GM19452 (cell line): ENCODE data around the gene RSPH9.
"Not testable (repeated sequence)": the region's sequence is repeated elsewhere in the genome, so short reads cannot be mapped to it uniquely, and the experiment has no call there.

Experiments
- ATAC-seq: cut with Tn5 transposase; IDR thresholded peaks from one replicate; pipeline ENCODE4 v1.9.1; 2021; ENCODE audit not compliant: unreplicated experiment

Gene RSPH9

DNA sequence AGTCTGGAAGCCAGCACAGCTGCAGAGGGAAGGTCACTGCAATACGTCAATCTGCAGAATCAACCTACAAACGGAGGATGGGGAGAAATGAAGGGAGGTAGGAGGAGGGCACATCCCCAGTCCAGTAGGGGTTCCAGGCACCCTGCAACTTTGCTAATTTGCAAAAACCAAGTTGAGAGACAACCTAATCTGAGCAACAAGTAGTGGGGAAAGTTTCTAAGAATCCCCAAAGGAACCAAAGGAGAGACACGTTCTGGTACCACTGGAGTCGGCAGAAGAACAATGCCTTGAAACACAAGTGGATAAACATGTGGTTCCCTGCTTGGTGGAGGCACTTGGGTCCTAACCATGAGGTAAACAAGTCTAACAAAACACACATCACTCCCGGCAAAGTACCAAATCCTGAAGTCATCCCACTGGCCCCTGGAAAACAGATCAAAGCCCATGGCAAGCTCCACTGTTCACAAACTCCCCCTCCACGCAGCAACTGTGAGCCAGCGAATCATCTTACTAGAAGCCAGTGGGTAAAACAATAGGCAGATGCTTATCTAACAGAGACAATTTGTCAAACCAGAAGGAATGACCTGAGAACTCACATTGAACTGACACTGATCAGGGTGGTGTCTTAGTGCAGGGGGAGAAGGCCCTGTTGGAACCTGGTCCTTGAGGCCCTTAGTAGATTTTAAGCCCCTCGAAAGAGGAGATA lies 38.0 kb downstream of the RSPH9 start:
- ATAC-seq = no peak

DNA sequence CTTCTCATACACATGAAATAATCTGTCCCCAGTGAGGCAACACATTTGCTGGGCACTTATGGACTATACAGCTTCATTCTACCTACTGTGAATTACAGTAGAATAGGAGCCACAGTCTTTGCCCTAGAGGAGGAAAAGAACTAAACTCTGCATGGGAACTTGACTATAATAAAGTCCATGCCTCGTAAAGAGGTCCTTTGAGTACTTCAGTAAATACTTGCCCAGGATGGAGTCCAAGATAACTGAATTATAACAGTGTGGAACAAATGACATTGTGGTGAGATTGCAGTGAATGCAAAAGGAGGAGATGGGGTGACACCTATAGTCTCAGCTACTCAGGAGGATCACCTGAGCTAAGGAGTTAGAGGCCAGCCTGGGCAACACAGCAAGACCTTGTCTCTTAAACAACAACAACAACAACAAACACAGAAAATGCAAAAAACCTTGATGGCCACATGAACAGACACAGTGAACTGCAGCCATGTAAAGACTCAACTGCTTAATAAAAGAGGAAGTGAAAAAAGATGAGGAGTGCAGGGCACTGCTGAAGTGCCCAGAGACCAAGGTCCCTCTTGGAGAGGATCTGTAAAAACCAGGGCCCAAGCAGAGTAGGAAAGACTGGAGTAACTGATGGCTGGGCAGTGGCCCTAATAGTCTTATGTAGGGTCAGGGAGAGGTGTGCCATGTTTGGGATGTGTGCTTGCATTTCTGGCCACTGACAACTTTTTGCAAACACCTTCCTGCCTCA lies 39.0 kb downstream of the RSPH9 start:
- peak; percentile 53 for ATAC-seq

DNA sequence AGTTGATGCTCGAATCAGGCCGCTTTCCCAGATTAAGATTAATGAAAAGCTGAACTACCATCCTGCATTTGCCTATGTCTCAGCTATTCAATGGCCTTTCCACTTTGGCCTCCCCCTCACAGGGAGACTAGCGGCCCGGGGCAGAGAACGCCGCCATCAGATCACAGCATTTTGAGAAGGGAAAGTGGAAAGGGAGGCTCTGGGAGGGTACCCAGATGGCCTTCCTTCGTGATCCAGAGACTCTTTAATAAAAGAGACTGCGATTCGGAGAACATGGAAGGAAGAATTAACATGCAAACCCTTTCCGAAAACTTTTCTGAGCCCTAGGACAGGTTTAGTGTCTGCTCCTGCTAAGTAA lies 42.2 kb downstream of the RSPH9 start:
- ATAC-seq = no peak

DNA sequence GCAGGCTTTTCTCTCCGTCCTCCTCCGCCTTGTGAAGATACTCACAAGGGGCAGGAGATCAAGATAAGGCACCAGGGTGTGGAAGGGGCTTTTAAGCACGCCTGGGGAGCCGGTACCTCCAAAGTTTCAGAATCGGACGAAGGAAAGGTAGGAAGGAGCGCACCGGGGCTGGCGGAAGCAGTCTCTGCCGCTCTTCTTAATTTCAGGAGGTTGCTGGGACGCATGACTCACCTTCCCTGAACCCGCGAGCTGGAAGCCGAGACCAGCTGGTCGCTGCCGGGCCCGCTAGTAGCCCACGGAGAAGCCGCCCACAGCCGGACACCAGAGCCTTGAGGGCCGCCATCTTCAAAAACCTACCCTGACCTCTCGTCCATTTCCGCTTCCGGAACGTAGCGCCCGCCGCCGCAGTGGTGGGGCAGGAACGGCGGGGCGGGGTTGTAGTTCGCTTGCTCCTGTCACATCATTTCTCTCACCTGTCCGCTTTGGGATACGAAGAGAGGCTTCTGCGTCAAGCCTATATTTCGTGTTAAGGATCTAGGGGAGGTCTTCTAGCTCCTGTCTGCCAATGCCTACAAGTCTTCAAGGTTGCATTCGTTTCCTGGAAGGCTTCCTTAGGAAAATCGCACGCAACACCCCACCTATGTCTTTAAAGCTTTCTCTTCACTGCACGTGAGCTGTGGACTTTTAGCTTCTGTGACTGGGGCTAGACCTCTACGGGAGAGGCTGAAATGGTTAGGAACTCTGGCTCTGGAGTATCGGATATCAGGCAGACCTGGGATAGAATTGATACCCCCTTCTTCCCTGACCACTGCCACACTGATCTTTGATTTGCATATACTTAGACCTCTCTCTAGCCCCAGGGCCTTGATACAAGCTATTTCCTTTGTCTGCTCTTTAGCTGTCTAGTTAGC lies 42.9 kb downstream of the RSPH9 start, which contains the start of gene MRPS18A:
TSS of gene MRPS18A (minus strand) at position 355 of the 911 bp plus-strand sequence. CDS start at position 343, 12 bp downstream.
- ATAC-seq = peak; percentile 92

DNA sequence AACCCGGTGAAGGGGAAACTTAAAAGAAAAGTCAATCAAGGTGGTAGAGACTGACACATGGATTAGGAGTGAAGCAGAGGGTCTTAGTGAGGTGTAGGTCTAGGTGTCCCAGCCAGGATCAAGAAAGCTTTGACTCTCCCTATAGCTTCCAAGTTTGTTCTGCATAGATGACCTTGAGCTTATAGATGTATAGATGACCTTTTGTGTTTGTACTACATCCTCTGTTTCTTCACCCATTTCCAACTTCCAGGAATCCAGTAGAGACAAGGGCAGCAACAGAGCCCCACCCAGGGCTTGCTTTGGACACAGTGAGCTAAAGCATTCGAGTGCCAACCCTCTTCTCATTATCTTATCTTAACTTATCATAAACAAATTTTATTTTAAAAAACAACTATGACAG lies 44.6 kb downstream of the RSPH9 start:
- no peak for ATAC-seq

DNA sequence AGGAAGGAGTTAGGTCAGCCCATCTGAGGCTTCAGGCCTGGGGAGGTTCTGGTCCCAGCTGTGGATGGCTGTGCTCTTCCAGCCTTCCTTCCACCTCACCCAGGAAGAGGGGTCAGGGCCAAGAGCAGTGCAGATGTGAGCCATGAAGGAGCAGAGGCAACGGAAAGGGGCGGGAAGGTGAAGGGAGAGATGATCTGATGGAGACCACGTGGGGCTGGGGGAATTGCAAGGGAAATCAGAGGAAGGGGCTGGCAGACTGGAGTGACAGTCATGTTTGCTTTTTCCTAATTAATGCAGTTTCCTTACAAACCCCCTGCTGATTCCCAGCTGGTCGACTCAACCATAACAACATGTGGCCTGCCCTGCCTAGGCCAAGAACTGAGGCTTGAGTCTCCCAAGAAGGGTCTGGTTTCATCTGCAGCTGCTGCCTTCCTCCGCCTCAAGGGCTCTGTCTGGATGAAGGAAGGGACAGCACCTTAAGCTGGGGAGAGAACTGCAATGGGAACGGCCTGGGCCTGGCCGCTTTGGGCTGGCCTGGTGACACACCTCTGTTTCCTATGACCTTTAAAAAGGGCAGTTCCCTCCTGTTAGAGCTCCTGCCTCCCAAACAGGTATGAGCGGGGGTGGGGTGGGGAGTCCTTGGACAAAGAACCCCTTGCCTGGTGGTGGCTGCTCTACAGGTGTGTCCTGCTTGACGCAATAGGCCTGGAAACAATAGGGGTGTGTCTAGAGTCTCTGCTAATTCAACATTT lies 50.6 kb downstream of the RSPH9 start:
- ATAC-seq = no peak

DNA sequence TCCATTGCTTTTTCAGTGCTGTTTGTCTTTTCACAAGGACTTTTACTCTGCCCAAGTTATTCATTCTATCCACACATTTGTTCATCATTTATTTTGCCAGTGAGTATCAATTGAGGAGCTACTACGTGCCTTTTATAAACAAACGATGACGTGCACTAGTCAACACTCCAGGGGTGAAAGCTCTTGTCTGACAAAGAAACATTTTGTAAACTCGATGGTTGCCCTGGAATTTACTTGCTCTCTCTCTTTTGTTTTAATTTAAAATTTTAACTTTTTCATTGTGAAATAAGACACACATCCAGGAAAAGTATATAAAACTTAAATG lies 51.1 kb downstream of the RSPH9 start:
- no peak for ATAC-seq

DNA sequence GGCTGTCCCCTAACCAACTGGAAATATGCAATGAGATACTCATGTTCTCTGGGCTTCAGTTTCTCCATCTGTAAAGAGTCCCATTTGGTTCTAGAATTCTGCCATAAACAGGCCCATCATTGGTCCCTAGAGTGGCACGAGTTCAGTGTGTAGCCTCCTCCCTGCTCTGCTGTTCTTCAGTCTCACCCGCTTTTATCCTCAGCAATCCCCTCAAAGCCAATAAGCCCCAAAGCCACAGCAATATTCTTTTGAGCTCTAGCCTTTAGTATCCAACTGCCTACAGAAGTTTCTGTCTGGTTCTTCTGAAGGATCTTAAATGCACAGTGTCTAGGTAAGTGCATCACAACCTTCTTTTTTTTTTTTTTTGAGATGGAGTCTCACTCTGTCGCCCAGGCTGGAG lies 52.6 kb downstream of the RSPH9 start:
- no peak for ATAC-seq

DNA sequence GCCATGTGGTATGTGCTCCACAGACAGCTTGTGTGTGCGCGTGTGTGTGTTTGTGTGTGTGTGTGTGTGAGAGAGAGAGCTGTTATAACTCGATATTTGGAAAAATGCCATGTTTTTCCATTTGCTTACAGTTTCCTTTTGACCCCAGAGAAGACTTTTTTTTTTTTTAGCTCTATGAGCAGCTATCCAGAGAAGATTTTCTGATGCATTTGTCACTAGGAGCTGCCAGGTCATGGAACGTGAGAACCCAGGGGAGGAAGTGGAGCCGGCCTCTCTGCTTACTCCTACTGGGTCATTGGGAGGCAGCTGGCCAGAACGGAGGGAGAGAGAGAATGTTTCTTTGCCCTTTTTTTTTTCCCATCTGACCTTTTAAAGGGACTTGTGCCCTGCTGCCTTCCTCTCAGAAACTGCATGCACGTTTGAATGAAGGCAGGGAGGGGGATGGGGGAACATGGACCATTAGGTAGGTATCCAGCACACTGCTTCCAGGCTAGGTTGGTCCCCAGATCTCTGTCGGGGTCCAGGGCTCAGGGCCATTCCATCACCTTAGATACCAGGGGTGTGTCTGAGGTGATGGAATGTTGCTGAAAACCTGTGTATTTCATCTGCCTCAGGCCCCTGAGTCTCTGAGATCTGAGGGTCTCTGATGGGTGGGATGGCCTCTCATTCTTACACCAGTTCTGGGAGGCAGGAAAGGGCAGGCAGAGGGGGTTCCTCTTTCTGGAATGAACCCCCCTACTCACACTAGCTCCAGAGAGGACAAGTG lies 53.9 kb downstream of the RSPH9 start:
- ATAC-seq = no peak

DNA sequence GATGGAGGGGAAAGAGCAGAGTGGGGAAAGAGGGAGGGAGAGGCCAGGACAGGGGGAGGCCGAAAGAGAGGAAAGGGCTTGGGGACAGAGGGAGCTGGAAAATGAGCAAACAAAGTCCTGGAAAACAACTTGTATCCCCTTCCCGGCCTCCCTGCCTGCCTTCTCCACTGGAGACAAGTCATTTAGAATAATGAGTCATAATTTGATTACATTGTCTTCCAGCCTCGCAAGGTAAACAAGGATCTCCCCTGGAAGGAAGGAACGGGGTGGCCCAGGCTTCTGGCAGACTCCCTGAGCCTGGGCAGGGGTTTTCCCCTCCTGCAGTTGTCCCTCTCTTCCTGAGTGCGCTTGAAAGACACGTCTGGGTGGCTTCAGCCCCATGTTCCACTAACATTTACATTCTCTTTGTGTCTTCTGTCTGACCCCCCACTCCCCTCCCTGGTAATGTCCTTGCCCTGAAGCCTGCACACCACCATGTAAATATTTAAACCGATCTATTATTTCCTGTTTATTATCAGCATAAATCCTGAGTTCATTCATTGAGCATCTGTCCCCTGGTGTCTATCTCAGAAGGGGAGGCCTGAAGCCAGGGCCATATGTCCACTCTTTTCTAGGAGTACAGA lies 54.8 kb downstream of the RSPH9 start:
- ATAC-seq = no peak

DNA sequence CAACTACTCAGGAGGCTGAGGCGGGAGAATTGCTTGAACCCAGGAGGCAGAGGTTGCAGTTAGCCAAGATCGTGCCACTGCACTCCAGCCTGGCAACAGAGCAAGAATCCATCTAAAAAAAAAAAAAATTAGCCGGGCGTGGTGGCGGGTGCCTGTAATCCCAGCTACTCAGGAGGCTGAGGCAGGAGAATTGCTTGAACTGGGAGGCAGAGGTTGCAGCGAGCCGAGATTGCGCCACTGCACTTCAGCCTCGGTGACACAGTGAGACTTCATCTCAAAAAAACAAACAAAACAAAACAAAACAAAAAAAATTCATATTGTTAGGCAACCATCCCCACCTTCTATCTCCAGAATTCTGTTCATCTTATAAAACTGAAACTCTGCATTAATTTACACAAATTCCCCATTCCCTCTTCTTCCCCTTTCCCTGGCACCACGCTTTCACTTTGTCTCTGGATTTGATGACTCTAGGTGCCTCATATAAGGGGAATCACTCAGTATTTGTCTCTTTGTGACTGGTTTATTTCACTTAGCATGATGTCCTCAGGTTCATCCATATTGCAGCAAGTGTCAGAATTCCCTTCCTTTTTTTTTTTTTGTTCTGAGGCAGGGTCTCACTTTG lies 56.2 kb downstream of the RSPH9 start:
- ATAC-seq = not testable (repeated sequence)

DNA sequence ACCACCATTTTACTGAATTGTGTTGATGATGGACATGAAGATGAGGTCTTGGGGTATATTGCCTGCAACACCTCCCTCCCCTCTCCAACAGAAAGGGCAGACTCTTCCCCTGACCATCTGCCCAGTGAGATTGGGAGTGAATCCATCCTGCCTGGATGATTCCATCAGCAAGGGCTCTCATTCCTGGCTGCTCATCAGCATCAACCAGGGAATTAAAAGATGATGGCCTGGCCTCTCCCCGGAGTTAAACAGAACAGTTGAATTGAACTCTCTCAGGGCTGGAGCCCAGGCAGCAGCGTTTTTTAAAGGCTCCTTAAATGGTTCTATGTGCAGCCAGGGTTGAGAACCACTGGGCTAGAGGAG lies 57.3 kb downstream of the RSPH9 start:
- no peak for ATAC-seq

DNA sequence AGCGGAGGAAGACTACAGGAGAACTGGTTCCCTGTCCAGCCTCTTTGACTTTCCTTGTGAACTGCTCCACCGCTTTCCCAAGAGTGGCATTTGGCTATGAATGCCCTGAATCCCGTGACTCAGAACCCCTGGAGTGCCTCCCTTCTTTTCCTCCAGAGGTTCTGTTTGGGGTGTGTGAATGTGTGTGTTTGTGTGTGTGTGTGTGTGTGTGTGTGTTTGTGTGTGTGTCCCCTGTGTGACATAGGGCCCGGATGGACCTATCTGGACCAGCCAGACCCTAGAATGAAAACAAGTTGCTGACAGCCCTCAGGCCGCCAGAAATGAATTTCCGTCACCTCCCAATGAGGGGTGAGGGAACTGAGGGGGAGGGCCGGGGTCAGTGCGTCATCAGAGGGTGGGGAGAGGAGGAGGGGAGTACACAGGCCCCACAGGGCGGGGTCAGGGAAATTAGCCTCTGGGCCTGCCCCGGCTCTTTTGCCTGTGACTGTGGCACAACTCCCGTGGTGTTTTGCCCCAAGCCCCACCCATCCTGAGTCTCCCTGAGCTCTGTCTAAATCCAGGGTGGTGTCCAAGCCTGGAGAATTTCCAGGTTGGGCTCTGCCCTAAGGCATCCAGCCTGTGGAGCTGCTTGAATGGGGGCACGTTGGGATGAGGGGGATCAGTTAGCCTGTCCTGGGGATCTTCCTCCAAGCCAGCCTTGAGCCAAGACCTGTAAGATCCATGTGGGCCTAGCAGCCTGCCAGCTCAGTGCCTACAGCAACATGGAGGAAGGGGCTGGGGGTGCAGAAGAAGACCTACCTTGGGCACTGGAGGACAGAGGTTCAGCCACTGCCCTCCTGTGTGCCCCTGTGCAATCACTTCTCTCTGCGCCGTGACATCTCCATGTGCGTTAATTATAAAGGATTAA lies 58.0 kb downstream of the RSPH9 start:
- no peak for ATAC-seq

DNA sequence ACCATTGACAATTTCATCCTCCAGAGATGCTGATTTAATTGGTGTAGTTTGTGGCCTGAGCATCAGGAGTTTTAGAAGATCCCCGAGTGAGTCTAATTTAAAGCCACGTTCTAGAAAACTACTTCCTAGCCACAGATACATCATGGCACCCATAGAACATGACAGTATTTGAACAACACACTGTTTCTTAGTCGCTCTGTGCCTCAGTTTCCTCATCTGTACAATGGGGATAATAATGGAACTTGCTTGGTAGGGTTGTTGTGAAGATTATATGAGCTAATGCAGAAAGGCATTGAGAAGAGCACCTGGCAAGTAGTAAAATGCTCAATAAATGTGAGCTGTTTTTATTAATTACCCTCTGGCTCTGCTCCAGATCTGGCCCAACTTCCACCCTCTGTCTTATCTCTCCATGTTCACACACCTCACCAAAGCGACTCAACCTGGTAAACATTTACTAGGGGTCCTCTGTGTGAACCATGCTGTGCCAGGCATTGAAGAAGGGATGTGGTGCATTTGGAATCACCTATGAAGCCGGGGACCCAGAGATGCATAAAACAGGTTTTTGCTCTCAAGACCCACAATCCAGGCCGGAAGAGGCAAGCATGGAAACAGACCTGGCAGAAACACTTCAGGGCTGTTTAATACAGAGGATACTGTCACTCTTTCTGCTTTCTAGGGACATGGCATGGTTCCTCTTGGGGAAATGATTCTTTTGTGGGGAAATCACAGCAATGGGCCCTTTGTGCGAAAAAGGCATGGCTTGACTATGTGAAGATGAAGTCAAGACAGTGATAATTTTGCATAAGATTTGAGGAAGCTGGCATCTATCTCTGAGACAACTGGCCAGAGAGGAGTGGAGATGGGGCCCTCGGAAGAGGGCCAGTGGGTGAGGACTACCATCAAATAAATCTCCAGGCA lies 58.9 kb downstream of the RSPH9 start:
- ATAC-seq = no peak

DNA sequence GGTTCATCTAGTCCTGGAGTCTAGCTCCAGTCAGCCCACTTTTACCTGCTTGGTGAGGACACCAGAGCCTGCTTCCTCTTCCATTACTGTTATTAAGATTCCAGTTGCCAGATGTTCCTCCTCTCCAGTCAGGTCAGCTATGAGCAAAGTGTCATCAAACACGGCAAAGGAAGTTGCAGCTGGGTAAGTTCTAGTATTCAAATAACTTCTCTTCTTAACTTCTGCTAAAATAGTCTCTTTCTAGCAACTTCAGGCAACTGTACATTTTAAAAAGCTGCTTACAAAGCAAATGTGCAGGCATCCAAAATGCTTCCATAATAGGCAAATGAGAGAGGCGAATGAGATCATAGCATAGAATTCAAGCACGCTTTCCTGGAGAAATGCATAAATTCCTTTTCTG lies 61.2 kb downstream of the RSPH9 start:
- no peak for ATAC-seq

DNA sequence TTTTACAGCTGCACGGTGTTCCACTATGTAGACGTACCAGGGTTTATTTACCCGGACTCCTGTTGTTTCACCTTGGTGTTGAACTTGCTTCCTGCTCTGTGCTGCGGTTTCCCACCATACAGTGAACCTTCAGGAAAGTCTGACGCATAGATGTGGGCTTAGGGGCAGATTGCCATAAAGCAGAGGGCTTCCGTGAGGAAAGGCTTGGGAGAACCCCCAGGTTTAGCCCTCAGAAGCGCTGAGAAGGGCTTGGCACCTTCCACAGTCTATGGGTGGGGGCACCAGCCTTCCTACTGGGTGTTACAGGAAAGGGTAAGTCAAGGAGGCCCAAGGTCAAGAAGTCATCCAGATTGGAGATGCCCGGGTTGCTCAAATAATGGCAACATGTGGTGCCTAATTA lies 62.0 kb downstream of the RSPH9 start:
- no peak for ATAC-seq

DNA sequence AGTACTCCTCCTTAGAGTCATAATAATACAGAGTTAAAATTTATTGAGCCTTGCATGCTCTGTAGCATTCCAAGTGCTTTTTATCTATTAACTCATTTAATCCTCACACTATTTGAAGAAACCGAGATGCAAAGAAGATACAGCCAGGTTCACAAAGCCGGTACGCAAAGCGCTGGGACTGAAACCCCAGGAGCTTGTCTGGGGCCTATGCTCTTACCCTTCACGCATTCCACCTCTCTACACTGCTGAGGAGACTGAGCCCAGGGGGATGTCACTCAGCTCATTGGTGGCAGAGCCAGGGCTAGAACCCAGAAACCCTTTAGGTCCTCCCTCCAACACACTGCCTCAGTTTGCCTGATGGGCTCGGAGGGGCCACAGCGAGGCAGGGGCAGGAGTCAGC lies 62.4 kb downstream of the RSPH9 start:
- no peak for ATAC-seq
